Non-pigmented ciliary epithelial cell (primary cell): Measurements from ENCODE around the gene ACAA2.
A peak's percentile ranks its signal among the peaks of the same experiment; 100 is the strongest.

Experiments
- DNase-seq: peaks from one replicate; pipeline ENCODE4 v3.0.0-alpha.2; 2010; ENCODE audit warnings: low read depth

ACAA2 gene

GRCh38 chr18:49813319-49814146 lies at the start of gene ACAA2:
ACAA2 (minus strand) TSS chr18:49813533; CDS start chr18:49813484, 49 bp downstream.
- DNase-seq = no peak

- DNase-seq = no peak
These were observed 49.5 kb upstream of the ACAA2 start for GRCh38 chr18:49862656-49863385.

GRCh38 chr18:49861659-49862058 lies 48.3 kb upstream of the ACAA2 start:
- no peak for DNase-seq

- DNase-seq = no peak
These were observed 46.4 kb upstream of the ACAA2 start for GRCh38 chr18:49859725-49860124.

GRCh38 chr18:49859021-49859359 lies 45.7 kb upstream of the ACAA2 start:
- DNase-seq = no peak

- no peak for DNase-seq
These were observed 45.1 kb upstream of the ACAA2 start for GRCh38 chr18:49858309-49859020.

- DNase-seq = no peak
These were observed 44.4 kb upstream of the ACAA2 start for GRCh38 chr18:49857708-49858107.

GRCh38 chr18:49856496-49856895 lies 43.2 kb upstream of the ACAA2 start:
- DNase-seq = no peak

- no peak for DNase-seq
These were observed 42.5 kb upstream of the ACAA2 start for GRCh38 chr18:49855711-49856415.

GRCh38 chr18:49854681-49855080 lies 41.3 kb upstream of the ACAA2 start:
- no peak for DNase-seq

GRCh38 chr18:49853436-49853835 lies 40.1 kb upstream of the ACAA2 start:
- no peak for DNase-seq

GRCh38 chr18:49853011-49853410 lies 39.7 kb upstream of the ACAA2 start:
- DNase-seq = no peak

GRCh38 chr18:49851624-49852023 lies 38.3 kb upstream of the ACAA2 start:
- DNase-seq = no peak

GRCh38 chr18:49850636-49851035 lies 37.3 kb upstream of the ACAA2 start:
- DNase-seq = no peak

- peak; percentile 78 for DNase-seq
These were observed 36.2 kb upstream of the ACAA2 start for GRCh38 chr18:49849331-49850217.

GRCh38 chr18:49848115-49848514 lies 34.8 kb upstream of the ACAA2 start:
- no peak for DNase-seq

- DNase-seq = no peak
These were observed 34.2 kb upstream of the ACAA2 start for GRCh38 chr18:49847524-49847923.

- DNase-seq = no peak
These were observed 33.6 kb upstream of the ACAA2 start for GRCh38 chr18:49846718-49847470.

GRCh38 chr18:49846361-49846662 lies 33.0 kb upstream of the ACAA2 start:
- peak; percentile 18 for DNase-seq

GRCh38 chr18:49845629-49846360 lies 32.5 kb upstream of the ACAA2 start:
- DNase-seq = no peak
